AG04450 (cell line): Measurements from ENCODE around the gene OR5B21. TPM values are rescaled to one million over a fixed set of nuclear protein-coding genes. Genes with fewer than 3 reads are reported as not detected.

Source experiments
- CTCF ChIA-PET: fragments of 300-600, 350-600 bp; formaldehyde crosslinking; extraction: SDS; loops from one replicate; lab custom pipeline; 2022; ENCODE audit warnings: antibody characterized with exemption, inconsistent platforms; lab: Charles Lee
- POLR2A ChIA-PET: fragments of 350-600 bp; formaldehyde crosslinking; extraction: SDS; loops from one replicate; lab custom pipeline; 2021; ENCODE audit warnings: antibody characterized with exemption, inconsistent platforms; lab: Yijun Ruan, JAX
- DNase-seq: peaks from one replicate; pipeline ENCODE4 v3.0.0-alpha.2; 2011; ENCODE audit warnings: low read depth, low spot score
- H3K27ac ChIP-seq: one replicate; pipeline ENCODE4 v1.5.1; 2012; ENCODE audit warnings: low read depth, low read length, control low read depth
- H3K27me3 ChIP-seq: one replicate; pipeline ENCODE4 v1.6.0; 2012; ENCODE audit warnings: low read length; ENCODE audit not compliant: control insufficient read depth, insufficient read depth
- H3K4me3 ChIP-seq: 2 replicates; pipeline ENCODE4 v1.5.1; 2011; ENCODE audit warnings: mild to moderate bottlenecking, low read depth, low read length, control low read depth
- H3K9me3 ChIP-seq: 2 replicates; pipeline ENCODE4 v1.5.1; 2012; ENCODE audit warnings: low read length; ENCODE audit not compliant: control insufficient read depth, insufficient read depth
- polyA plus RNA-seq: library from polyadenylated mRNA; depleted of rRNA; stranded (reverse); fragments of >200 nt; gene quantifications from 2 replicates; pipeline ENCODE4 v1.2.3, GENCODE V29; 2011
- TF ChIP-seq, protein P1 (sequence below): IDR thresholded peaks from 2 replicates; pipeline ENCODE4 v1.5.1; 2011; ENCODE audit warnings: low read depth, low read length, control low read depth, inconsistent platforms

The OR5B21 gene
- polyA plus RNA-seq, 1 experiment = not detected

DNA sequence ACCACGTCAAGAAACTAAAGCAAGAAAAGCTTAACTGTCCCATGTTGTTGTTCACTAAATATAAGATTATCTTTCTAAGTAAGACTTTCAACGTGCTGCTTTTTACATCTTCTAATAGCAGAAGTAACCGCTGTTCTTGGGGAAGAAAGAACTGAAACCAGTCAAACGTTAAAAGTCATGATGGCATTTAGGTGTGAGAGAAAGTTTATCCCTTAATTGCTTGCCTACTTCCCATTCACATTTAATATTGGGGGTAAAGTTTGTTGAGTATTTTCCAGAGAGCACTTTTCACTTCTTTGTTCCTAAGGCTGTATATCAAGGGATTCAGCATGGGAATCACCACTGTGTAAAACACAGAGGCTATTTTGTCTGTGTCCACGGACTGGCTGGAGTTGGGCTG lies 970 bp downstream of the OR5B21 start:
- H3K9me3 ChIP-seq = no peaks in the 10 kb centered on the region
- TF ChIP-seq, protein P1, sequence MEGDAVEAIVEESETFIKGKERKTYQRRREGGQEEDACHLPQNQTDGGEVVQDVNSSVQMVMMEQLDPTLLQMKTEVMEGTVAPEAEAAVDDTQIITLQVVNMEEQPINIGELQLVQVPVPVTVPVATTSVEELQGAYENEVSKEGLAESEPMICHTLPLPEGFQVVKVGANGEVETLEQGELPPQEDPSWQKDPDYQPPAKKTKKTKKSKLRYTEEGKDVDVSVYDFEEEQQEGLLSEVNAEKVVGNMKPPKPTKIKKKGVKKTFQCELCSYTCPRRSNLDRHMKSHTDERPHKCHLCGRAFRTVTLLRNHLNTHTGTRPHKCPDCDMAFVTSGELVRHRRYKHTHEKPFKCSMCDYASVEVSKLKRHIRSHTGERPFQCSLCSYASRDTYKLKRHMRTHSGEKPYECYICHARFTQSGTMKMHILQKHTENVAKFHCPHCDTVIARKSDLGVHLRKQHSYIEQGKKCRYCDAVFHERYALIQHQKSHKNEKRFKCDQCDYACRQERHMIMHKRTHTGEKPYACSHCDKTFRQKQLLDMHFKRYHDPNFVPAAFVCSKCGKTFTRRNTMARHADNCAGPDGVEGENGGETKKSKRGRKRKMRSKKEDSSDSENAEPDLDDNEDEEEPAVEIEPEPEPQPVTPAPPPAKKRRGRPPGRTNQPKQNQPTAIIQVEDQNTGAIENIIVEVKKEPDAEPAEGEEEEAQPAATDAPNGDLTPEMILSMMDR = no peak
- no peak overlapping the region for H3K27ac ChIP-seq
- no peak overlapping the region for H3K4me3 ChIP-seq
- DNase-seq = no peak
- ChIA-PET CTCF (interaction anchor here (1.6 kb wide), 1 partner anchor 17 kb away, joined by 5 read pairs; no protein-coding TSS in a partner anchor), POLR2A (no interaction called here)
- no peaks in the 10 kb centered on the region for H3K27me3 ChIP-seq

DNA sequence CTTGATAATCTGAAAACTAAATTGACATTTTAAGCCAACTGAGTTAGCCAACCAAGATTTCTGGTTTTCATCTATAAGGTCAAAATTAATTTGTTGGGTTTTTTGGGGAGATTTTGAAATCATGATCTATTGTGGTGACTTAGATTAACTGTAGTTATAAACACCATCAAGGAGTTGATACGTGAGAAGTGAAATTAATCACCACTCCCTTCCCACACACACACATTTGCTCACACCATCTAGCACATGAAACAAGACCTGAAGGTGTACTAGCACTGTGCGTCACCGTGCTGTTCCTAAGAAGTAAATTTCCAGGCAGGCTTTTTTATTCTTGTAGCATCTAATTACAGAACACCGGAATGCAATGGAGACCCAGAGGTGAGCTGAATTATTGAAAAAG lies 2.1 kb downstream of the OR5B21 start:
- POLR2A ChIA-PET = no interaction called here
- no peaks in the 10 kb centered on the region for H3K27me3 ChIP-seq
- H3K9me3 ChIP-seq = no peaks in the 10 kb centered on the region
- TF ChIP-seq, protein P1 = no peak
- DNase-seq = no peak
- H3K4me3 ChIP-seq = no peak overlapping the region
- CTCF ChIA-PET = interaction anchor here (1.6 kb wide), 1 partner anchor 19 kb away, joined by 5 read pairs; no protein-coding TSS in a partner anchor
- H3K27ac ChIP-seq = no peak overlapping the region

DNA sequence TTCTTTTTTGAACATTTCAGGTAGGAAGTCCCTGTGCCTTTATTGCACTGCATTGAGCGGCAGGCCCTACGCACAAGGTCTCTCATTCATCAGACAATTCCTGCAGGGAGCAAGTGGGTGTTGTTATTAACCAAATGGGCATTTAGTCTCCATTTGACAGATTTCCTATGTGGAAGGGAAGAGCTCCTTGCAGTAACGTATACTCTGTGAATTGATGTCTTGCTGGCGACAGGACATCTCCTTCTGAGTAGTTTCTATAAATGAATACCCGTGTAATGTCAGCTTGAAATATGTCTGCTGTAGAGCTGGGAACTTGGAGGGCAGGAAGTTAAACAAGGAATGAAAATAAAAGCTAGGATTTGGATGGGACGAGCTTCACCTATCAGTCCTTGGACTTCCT lies 3.7 kb downstream of the OR5B21 start:
- CTCF ChIA-PET = interaction anchor here (1.0 to 1.4 kb wide), 3 partner anchors 8 to 704 kb away, joined by 3 to 4 read pairs (median 3); no protein-coding TSS in a partner anchor
- no peak for DNase-seq
- Histone ChIP-seq H3K9me3 (no peaks in the 10 kb centered on the region), H3K27ac (no peak overlapping the region), H3K27me3 (no peaks in the 10 kb centered on the region), H3K4me3 (no peak overlapping the region)
- TF ChIP-seq, protein P1 = no peak
- POLR2A ChIA-PET = no interaction called here

DNA sequence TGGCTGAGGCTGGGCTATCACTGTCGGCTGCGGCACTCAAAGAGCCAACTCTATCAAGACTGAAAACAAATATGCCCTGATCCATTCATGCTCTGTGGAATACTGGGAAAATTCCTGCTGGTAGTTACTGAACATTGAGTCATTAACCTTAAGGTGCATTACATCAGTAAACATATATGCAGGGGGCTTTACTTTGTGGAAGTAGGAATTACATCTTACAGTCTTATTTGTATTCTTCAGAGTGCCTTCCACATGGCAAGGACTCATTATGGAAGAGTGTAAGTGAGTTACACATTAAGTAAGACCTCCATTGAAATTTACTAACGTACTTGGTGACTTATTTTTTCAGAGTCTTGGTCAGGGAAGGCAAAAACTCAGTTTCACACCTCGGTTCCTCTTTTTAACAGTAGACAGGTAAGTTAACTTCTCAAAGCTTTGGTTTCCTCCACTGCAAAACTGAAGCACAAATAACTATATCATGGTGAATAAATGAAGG lies 4.5 kb downstream of the OR5B21 start:
- no peaks in the 10 kb centered on the region for H3K9me3 ChIP-seq
- H3K27me3 ChIP-seq = no peaks in the 10 kb centered on the region
- TF ChIP-seq, protein P1 = no peak
- no peak overlapping the region for H3K4me3 ChIP-seq
- no peak overlapping the region for H3K27ac ChIP-seq
- ChIA-PET CTCF (interaction anchor here (1.4 kb wide), 1 partner anchor 703 kb away, joined by 3 read pairs; no protein-coding TSS in a partner anchor), POLR2A (no interaction called here)
- no peak for DNase-seq

DNA sequence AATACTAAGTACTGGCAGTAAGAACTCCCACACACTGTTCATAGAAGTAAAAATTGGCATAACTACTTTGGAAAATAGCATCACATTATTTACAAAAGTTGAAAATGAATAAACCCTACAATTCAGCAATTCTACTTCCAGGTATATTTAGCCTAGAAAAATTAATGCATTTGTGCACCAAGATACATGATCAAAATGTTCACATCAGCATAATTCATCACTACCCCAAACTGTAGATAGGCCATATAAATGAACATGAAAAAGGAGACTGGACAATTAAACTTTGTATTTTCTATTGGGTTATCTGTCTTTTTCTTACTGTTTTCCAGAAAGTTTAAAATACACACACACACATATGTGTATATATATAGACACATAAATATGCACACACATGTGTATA lies 5.9 kb downstream of the OR5B21 start:
- H3K9me3 ChIP-seq = no peaks in the 10 kb centered on the region
- H3K27me3 ChIP-seq = no peaks in the 10 kb centered on the region
- H3K27ac ChIP-seq = no peak overlapping the region
- DNase-seq = no peak
- TF ChIP-seq, protein P1 = no peak
- H3K4me3 ChIP-seq = no peak overlapping the region
- POLR2A ChIA-PET = no interaction called here
- CTCF ChIA-PET = interaction anchor here (3.1 kb wide), 1 partner anchor 22 kb away, joined by 13 read pairs; no protein-coding TSS in a partner anchor
